ENCODE results near the gene MAGI1.

DNA sequence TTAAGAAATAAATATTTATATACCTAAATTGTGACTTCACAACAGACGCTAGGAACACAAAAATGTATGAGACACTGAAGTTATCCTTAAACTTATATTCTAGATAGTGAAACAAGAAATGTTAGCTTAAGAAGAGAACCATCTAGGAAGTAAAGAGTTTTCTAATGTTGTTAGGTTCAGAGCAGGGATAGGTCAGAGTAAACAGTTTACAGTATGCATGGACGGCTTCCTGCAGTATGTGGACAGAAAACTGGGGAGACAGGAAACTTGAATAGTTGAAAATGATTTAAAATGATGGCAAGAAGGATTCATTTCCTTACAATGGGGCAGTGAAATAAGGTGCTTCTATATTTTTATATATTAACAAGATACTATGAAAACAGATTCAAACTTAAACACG is 449.8 kb downstream of the MAGI1 start:
- TF ChIP-seq, protein P1, sequence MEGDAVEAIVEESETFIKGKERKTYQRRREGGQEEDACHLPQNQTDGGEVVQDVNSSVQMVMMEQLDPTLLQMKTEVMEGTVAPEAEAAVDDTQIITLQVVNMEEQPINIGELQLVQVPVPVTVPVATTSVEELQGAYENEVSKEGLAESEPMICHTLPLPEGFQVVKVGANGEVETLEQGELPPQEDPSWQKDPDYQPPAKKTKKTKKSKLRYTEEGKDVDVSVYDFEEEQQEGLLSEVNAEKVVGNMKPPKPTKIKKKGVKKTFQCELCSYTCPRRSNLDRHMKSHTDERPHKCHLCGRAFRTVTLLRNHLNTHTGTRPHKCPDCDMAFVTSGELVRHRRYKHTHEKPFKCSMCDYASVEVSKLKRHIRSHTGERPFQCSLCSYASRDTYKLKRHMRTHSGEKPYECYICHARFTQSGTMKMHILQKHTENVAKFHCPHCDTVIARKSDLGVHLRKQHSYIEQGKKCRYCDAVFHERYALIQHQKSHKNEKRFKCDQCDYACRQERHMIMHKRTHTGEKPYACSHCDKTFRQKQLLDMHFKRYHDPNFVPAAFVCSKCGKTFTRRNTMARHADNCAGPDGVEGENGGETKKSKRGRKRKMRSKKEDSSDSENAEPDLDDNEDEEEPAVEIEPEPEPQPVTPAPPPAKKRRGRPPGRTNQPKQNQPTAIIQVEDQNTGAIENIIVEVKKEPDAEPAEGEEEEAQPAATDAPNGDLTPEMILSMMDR (conservative IDR thresholded peaks at IDR 0.05 in 1 of 2, IDR thresholded peaks at IDR 0.05 in 1 of 2; ENCODE audit: low read depth in 1 of 2, low read length in 2 of 2): no peak
- TF ChIP-seq EZH2 (IDR thresholded peaks at IDR 0.05; ENCODE audit: low read length, missing control alignments): no peak
